HepG2 (cell line): ENCODE measurements around the gene AHCY. TPM values are rescaled to one million over a fixed set of nuclear protein-coding genes. Genes with fewer than 3 reads are reported as not detected.
"Not testable (repeated sequence)": the region's sequence is repeated elsewhere in the genome, so short reads cannot be mapped to it uniquely, and the experiment has no call there.

Experiments used
- ATAC-seq: fragments of 200-7000 bp; cut with Tn5 transposase; 3 replicates; pipeline ENCODE4 v1.9.1; 2020; ENCODE audit warnings: mild to moderate bottlenecking, moderate library complexity
- BruUV-seq: library from RNA; stranded (reverse); fragments of 400-500 nt; replicated peaks from 2 replicates; lab custom pipeline; 2021; lab: Mats Ljungman, UMichigan
- CTCF ChIA-PET: fragments of 300-600 bp; formaldehyde crosslinking; extraction: SDS; loops from one replicate; lab custom pipeline; 2021; ENCODE audit warnings: low total read pairs, inconsistent platforms, low intra/inter-chr PET ratio; lab: Yijun Ruan, JAX
- POLR2A ChIA-PET: fragments of 350-600 bp; sonication (Branson Sonifier 250); formaldehyde crosslinking; loops from one replicate; lab custom pipeline; 2020; ENCODE audit warnings: antibody characterized with exemption, inconsistent platforms; lab: Yijun Ruan, JAX
- DNase-seq: peaks from one replicate; pipeline ENCODE4 v3.0.0-alpha.2; 2015; ENCODE audit warnings: low spot score
- FAIRE-seq: peaks from 3 replicates; lab custom pipeline; 2011; peaks lifted over from hg19 to GRCh38; lab: Jason Lieb, UNC
- H2AFZ ChIP-seq: one replicate; pipeline ENCODE4 v1.6.1; 2011; ENCODE audit warnings: low read length, inconsistent platforms
- H3K27ac ChIP-seq: fragments of 300-600 bp; 3 replicates; pipeline ENCODE4 v1.8.0; 2011; ENCODE audit warnings: mixed run types, mild to moderate bottlenecking, mixed read lengths, low read length, inconsistent platforms; ENCODE audit not compliant: insufficient read depth; ENCODE audit errors: extremely low read length
- H3K27me3 ChIP-seq, 2 experiments: fragments of 200-600 bp in 1 of 2; 2 replicates in 1 of 2; 3 replicates in 1 of 2; pipeline versions ENCODE4 v1.6.0 to v1.8.0; 2011; ENCODE audit warnings: low read length in 2 of 2, mild to moderate bottlenecking in 2 of 2, moderate library complexity in 2 of 2, inconsistent platforms in 1 of 2; ENCODE audit not compliant: insufficient read depth in 2 of 2, control insufficient read depth in 1 of 2
- H3K36me3 ChIP-seq, 2 experiments: fragments of 200-600 bp in 1 of 2; replicated peaks in 1 of 2; 2 replicates in 1 of 2; 3 replicates in 1 of 2; pipeline versions ENCODE4 v1.5.1 to v1.8.0; 2011; ENCODE audit warnings: low read length in 2 of 2, inconsistent platforms in 1 of 2; ENCODE audit not compliant: insufficient read depth in 2 of 2, control insufficient read depth in 1 of 2
- H3K4me1 ChIP-seq: 2 replicates; pipeline ENCODE4 v1.5.1; 2012; ENCODE audit warnings: low read length, inconsistent platforms; ENCODE audit not compliant: insufficient read depth
- H3K4me2 ChIP-seq: 2 replicates; pipeline ENCODE4 v1.6.0; 2011; ENCODE audit warnings: low read depth, low read length, inconsistent platforms
- H3K4me3 ChIP-seq, 3 experiments: fragments of 200-600 bp in 1 of 3; sonication (generic), shearing (Covaris generic) in 1 of 3; replicated peaks in 1 of 3; 2 replicates each; pipeline ENCODE4 v1.5.1; 2011 to 2016; ENCODE audit warnings: low read length in 3 of 3, inconsistent platforms in 2 of 3, low read depth in 2 of 3, mild to moderate bottlenecking in 2 of 3, control low read depth in 1 of 3, mixed read lengths in 1 of 3; ENCODE audit not compliant: insufficient read depth in 1 of 3
- H3K79me2 ChIP-seq: one replicate; pipeline ENCODE4 v1.6.1; 2011; ENCODE audit warnings: low read length, inconsistent platforms; ENCODE audit not compliant: insufficient read depth
- H3K9ac ChIP-seq: 2 replicates; pipeline ENCODE4 v1.6.0; 2011; ENCODE audit warnings: mild to moderate bottlenecking, low read depth, low read length, inconsistent platforms; ENCODE audit not compliant: insufficient read depth
- H3K9me3 ChIP-seq: 2 replicates; pipeline ENCODE4 v1.5.1; 2012; ENCODE audit warnings: mild to moderate bottlenecking, low read length
- H4K20me1 ChIP-seq: 2 replicates; pipeline ENCODE4 v1.6.0; 2011; ENCODE audit warnings: inconsistent platforms, mild to moderate bottlenecking, low read length, moderate library complexity; ENCODE audit not compliant: insufficient read depth
- RAD21 ChIP-seq: fragments of 450-650 bp; formaldehyde crosslinking; IDR thresholded peaks from 2 replicates; pipeline ENCODE4 v1.5.0; 2020; ENCODE audit warnings: mild to moderate bottlenecking
- TBX3 ChIP-seq: fragments of 450-650 bp; IDR thresholded peaks from 2 replicates; pipeline ENCODE4 v1.6.1; 2017; ENCODE audit warnings: antibody characterized with exemption, mild to moderate bottlenecking, inconsistent platforms, borderline replicate concordance
- ZFX ChIP-seq: sonication (generic); formaldehyde crosslinking; IDR thresholded peaks from 2 replicates; pipeline ENCODE4 v1.4.0; 2020; ENCODE audit warnings: mild to moderate bottlenecking, low read depth, missing genetic modification reagents, moderate library complexity
- WGBS: methylation state at CpG from one replicate; pipeline ENCODE4 v1.1.6; 2017; ENCODE audit warnings: low lambda C conversion rate; 5-methylcytosine and 5-hydroxymethylcytosine counted together
- in situ Hi-C: cut with HindIII; loops from 2 replicates; pipeline ENCODE4 v1.10.0; 2017; ENCODE audit warnings: low pct_unique_long_range_greater_than_20kb; ENCODE audit not compliant: extremely low pct_ligation_motif_present
- intact Hi-C: fragments of 100-400 bp; cut with micrococcal nuclease; formaldehyde crosslinking; loops from one replicate; pipeline ENCODE4 v1.10.0; 2022; ENCODE audit not compliant: unreplicated experiment
- polyA plus RNA-seq, 8 experiments: library from polyadenylated mRNA; depleted of rRNA in 3 of 8; stranded (reverse) in 7 of 8; unstranded in 1 of 8; fragments of >200 nt; fragmentation: Illumina TruSeq in 4 of 8; extraction: Trizol in 4 of 8; gene quantifications; 2 replicates each; pipeline versions ENCODE4 v1.2.1 to v1.2.3, GENCODE V29; 2011 to 2016; ENCODE audit warnings: low read depth in 4 of 8, missing spikeins in 1 of 8, mixed read lengths in 1 of 8; ENCODE audit not compliant: insufficient read depth in 1 of 8
- total RNA-seq, 5 experiments: library from RNA; depleted of rRNA; stranded (reverse); fragments of >200 nt; fragmentation: Illumina TruSeq; extraction: Trizol; gene quantifications; 2 replicates each; pipeline ENCODE4 v1.2.3, GENCODE V29; 2016; ENCODE audit warnings: low read depth in 1 of 5
- TF ChIP-seq, protein P1 (sequence below): sonication (generic); formaldehyde crosslinking; IDR thresholded peaks from 2 replicates; pipeline ENCODE4 v1.5.1; 2020; ENCODE audit warnings: mild to moderate bottlenecking, missing genetic modification reagents, moderate library complexity
- TF ChIP-seq, protein P2 (sequence below): sonication (generic); formaldehyde crosslinking; IDR thresholded peaks from 2 replicates; pipeline ENCODE4 v1.4.0; 2020; ENCODE audit warnings: missing genetic modification reagents

The AHCY gene
- total and polyA plus RNA-seq, 2 of the 13 experiments (the other 11 are each of a cell fraction or from before 2014, with no cell fraction given): 407 to 419 TPM

DNA sequence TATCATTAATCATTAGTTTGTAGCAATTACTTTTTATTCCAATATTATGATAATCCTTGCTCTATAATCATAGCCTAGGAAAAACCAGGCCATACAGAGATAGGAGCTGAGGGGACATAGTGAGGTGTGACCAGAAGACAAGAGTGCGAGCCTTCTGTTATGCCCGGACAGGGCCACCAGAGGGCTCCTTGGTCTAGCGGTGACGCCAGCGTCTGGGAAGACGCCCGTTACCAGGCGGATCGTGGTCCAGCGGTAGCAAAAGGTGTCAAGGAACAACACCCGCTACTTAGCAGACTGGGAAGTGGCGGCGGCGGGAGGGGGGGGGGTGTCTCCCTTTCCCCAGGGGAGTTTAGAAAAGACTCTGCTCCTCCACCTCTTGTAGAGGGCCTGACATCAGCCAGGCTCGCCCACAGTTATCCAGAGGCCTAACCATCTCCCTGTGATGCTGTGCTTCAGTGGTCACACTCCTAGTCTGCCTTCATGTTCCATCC, 4.8 kb downstream of the AHCY start:
- H3K4me3 ChIP-seq, DNase-seq, ATAC-seq, BruUV-seq, intact Hi-C loops, H3K27ac ChIP-seq, in situ Hi-C loops, H3K27me3 ChIP-seq, H3K9me3 ChIP-seq, H2AFZ ChIP-seq, H3K9ac ChIP-seq, H3K4me2 ChIP-seq, FAIRE-seq: not testable (repeated sequence)
- peaks cover 74% of the 10 kb centered on the region for H3K79me2 ChIP-seq
- ChIA-PET CTCF (interaction anchor here (3.2 kb wide), 1 partner anchor 13 kb away, joined by 19 read pairs; no protein-coding TSS in a partner anchor), POLR2A (interaction anchor here (2.6 to 6.5 kb wide), 2 partner anchors 13 to 214 kb away, joined by 6 to 144 read pairs; no protein-coding TSS in a partner anchor)
- H4K20me1 ChIP-seq: peaks cover 50% of the 10 kb centered on the region
- H3K36me3 ChIP-seq: peaks cover 23 to 39% of the 10 kb centered on the region in 2 experiments
- 0 out of 2 replicates have a peak, but pooled peaks have one; percentile 10 for TF ChIP-seq TBX3
- 0 out of 2 replicates have a peak, but pooled peaks have one; percentile 13 for TF ChIP-seq ZFX (CRISPR knock-in tag)
- peak; percentile 55; the same call in 1 of the 2 replicates for TF ChIP-seq RAD21 (CRISPR knock-in tag)
- TF ChIP-seq, protein P1, sequence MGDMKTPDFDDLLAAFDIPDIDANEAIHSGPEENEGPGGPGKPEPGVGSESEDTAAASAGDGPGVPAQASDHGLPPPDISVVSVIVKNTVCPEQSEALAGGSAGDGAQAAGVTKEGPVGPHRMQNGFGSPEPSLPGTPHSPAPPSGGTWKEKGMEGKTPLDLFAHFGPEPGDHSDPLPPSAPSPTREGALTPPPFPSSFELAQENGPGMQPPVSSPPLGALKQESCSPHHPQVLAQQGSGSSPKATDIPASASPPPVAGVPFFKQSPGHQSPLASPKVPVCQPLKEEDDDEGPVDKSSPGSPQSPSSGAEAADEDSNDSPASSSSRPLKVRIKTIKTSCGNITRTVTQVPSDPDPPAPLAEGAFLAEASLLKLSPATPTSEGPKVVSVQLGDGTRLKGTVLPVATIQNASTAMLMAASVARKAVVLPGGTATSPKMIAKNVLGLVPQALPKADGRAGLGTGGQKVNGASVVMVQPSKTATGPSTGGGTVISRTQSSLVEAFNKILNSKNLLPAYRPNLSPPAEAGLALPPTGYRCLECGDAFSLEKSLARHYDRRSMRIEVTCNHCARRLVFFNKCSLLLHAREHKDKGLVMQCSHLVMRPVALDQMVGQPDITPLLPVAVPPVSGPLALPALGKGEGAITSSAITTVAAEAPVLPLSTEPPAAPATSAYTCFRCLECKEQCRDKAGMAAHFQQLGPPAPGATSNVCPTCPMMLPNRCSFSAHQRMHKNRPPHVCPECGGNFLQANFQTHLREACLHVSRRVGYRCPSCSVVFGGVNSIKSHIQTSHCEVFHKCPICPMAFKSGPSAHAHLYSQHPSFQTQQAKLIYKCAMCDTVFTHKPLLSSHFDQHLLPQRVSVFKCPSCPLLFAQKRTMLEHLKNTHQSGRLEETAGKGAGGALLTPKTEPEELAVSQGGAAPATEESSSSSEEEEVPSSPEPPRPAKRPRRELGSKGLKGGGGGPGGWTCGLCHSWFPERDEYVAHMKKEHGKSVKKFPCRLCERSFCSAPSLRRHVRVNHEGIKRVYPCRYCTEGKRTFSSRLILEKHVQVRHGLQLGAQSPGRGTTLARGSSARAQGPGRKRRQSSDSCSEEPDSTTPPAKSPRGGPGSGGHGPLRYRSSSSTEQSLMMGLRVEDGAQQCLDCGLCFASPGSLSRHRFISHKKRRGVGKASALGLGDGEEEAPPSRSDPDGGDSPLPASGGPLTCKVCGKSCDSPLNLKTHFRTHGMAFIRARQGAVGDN (CRISPR knock-in tag): 0 out of 2 replicates have a peak, but pooled peaks have one; percentile 25
- TF ChIP-seq, protein P2, sequence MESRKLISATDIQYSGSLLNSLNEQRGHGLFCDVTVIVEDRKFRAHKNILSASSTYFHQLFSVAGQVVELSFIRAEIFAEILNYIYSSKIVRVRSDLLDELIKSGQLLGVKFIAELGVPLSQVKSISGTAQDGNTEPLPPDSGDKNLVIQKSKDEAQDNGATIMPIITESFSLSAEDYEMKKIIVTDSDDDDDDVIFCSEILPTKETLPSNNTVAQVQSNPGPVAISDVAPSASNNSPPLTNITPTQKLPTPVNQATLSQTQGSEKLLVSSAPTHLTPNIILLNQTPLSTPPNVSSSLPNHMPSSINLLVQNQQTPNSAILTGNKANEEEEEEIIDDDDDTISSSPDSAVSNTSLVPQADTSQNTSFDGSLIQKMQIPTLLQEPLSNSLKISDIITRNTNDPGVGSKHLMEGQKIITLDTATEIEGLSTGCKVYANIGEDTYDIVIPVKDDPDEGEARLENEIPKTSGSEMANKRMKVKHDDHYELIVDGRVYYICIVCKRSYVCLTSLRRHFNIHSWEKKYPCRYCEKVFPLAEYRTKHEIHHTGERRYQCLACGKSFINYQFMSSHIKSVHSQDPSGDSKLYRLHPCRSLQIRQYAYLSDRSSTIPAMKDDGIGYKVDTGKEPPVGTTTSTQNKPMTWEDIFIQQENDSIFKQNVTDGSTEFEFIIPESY (CRISPR knock-in tag): peak; percentile 95
- peaks cover 55% of the 10 kb centered on the region for H3K4me1 ChIP-seq
- 92% methylated on average over 1 of the region's 15 CpGs for WGBS
